ENCODE results near the gene TOMT.
"Not testable (repeated sequence)": the region's sequence is repeated elsewhere in the genome, so short reads cannot be mapped to it uniquely, and the experiment has no call there.

Gene TOMT

GRCh38 chr11:72123117-72123653 is 17.5 kb downstream of the TOMT start:
- in situ Hi-C loops (cut with MboI; ENCODE audit: low sequenced_read_pairs): no loop called here

- in situ Hi-C loops (cut with MboI; ENCODE audit: low sequenced_read_pairs): no loop called here
Observed at GRCh38 chr11:72124046-72124445, 18.3 kb downstream of the TOMT start.

- in situ Hi-C loops (cut with MboI; ENCODE audit: low sequenced_read_pairs): no loop called here
Observed at GRCh38 chr11:72125956-72126355, 20.2 kb downstream of the TOMT start.

GRCh38 chr11:72127923-72128322 is 22.2 kb downstream of the TOMT start:
- in situ Hi-C loops (cut with MboI; ENCODE audit: low sequenced_read_pairs): no loop called here

- in situ Hi-C loops (cut with MboI; ENCODE audit: low sequenced_read_pairs): no loop called here
Observed at GRCh38 chr11:72129381-72129780, 23.7 kb downstream of the TOMT start.

GRCh38 chr11:72132646-72133045 is 26.9 kb downstream of the TOMT start:
- in situ Hi-C loops (cut with MboI; ENCODE audit: low sequenced_read_pairs): no loop called here

- in situ Hi-C loops (cut with MboI; ENCODE audit: low sequenced_read_pairs): not testable (repeated sequence)
Observed at GRCh38 chr11:72135473-72135872, 29.7 kb downstream of the TOMT start, which contains the start of gene FOLR3. TSS of gene FOLR3 (plus strand) at chr11:72135725. CDS start at chr11:72135953, 228 bp downstream.

GRCh38 chr11:72135891-72136683 is 30.4 kb downstream of the TOMT start:
- in situ Hi-C loops (cut with MboI; ENCODE audit: low sequenced_read_pairs): no loop called here

- in situ Hi-C loops (cut with MboI; ENCODE audit: low sequenced_read_pairs): no loop called here
Observed at GRCh38 chr11:72136684-72137262, 31.0 kb downstream of the TOMT start.

- in situ Hi-C loops (cut with MboI; ENCODE audit: low sequenced_read_pairs): no loop called here
Observed at GRCh38 chr11:72138821-72139390, 33.2 kb downstream of the TOMT start.

- in situ Hi-C loops (cut with MboI; ENCODE audit: low sequenced_read_pairs): no loop called here
Observed at GRCh38 chr11:72139500-72139899, 33.8 kb downstream of the TOMT start.

GRCh38 chr11:72140661-72141060 is 34.9 kb downstream of the TOMT start:
- in situ Hi-C loops (cut with MboI; ENCODE audit: low sequenced_read_pairs): no loop called here

GRCh38 chr11:72141066-72141465 is 35.3 kb downstream of the TOMT start:
- in situ Hi-C loops (cut with MboI; ENCODE audit: low sequenced_read_pairs): no loop called here

GRCh38 chr11:72142086-72142485 is 36.4 kb downstream of the TOMT start:
- in situ Hi-C loops (cut with MboI; ENCODE audit: low sequenced_read_pairs): not testable (repeated sequence)

GRCh38 chr11:72142543-72142942 is 36.8 kb downstream of the TOMT start:
- in situ Hi-C loops (cut with MboI; ENCODE audit: low sequenced_read_pairs): not testable (repeated sequence)

GRCh38 chr11:72144807-72145565 is 39.3 kb downstream of the TOMT start:
- in situ Hi-C loops (cut with MboI; ENCODE audit: low sequenced_read_pairs): no loop called here

GRCh38 chr11:72146625-72147024 is 40.9 kb downstream of the TOMT start:
- in situ Hi-C loops (cut with MboI; ENCODE audit: low sequenced_read_pairs): no loop called here

- in situ Hi-C loops (cut with MboI; ENCODE audit: low sequenced_read_pairs): no loop called here
Observed at GRCh38 chr11:72150882-72151281, 45.2 kb downstream of the TOMT start.

GRCh38 chr11:72153874-72154273 is 48.1 kb downstream of the TOMT start:
- in situ Hi-C loops (cut with MboI; ENCODE audit: low sequenced_read_pairs): not testable (repeated sequence)

- in situ Hi-C loops (cut with MboI; ENCODE audit: low sequenced_read_pairs): no loop called here
Observed at GRCh38 chr11:72154816-72155215, 49.1 kb downstream of the TOMT start.

- in situ Hi-C loops (cut with MboI; ENCODE audit: low sequenced_read_pairs): no loop called here
Observed at GRCh38 chr11:72155751-72156150, 50.0 kb downstream of the TOMT start.
